CD4-positive, alpha-beta T cell treated with Interleukin-6 at 100 ng/mL for 8 hours (primary cell): ENCODE measurements around the gene CUL4A.
A peak's percentile ranks its signal among the peaks of the same experiment; 100 is the strongest.

Experiments
- DNase-seq: peaks from one replicate; pipeline ENCODE4 v3.0.0-alpha.2; 2020; ENCODE audit warnings: mixed read lengths, low spot score

Gene CUL4A

DNA sequence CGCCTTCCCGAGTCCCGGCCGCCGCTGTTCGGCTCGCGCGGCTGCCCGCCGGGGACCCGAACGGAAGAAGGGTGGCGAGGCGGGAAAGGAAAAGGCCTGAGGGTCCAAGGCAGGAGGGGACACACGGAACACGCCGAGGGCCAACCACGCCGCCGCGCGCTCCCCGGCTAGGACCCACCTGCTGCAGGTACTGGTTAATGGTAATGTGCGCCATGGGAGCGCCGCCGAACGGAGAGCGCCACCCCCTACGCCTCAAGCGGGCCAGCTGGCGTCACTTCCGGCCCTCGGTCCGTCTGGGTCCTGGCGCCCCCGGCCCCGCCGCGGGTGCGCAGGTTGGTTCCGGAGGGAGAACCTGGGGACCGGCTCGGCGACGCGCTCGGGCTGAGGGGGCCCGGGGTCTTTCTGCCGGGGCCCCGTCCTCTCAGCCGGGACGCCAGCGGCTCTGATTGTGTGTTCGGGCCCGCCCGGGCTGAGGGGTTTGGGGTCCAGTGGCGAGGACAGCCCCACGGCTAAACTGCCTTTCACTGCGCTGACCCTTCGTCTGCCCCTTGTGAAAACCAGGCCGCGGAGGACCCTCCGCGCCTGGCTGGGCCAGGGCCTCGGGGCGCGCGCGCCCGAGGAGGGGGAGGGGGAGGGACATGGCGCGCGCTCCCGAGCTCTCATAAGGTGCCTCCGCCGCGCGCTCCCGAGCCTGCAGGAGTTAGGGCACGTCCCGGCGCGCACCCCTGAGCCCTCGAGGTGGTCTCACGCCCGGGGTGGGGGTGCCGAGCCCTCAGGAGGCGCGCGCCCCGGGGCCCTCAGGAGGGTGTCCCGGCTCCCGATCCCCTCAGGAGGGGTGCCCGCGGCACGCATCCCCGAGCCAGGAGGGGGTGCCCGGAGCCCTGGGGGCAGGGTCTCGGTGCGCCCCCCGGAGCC is 735 bp upstream of the CUL4A start, which contains the start of gene PCID2:
Gene PCID2 (minus strand): TSS at position 249 of the 915 bp plus-strand sequence. CDS start 35 bp downstream, at position 214.
- peak; percentile 86 for DNase-seq

GRCh38 chr13:113209759-113210421 is 477 bp downstream of the CUL4A start:
- peak; percentile 69 for DNase-seq

DNA sequence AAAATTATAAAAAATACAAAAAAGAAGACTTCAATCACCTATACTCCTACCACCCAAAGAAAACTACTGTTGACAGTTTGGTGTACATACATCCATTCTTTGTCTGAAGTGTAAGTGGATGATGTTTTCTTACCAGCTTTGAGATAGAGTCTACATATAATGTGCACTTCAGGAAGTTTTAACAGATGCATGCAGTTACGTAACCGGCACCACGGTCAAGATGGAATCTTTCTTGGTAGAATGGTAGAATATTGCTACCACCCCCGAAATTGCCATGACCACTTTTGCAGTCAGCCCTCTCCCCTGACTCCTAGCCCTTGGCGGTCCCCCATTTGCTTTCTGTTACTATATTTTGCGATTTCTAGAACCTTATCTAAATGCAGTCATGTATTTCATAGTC is 1.4 kb downstream of the CUL4A start:
- DNase-seq = no peak

DNA sequence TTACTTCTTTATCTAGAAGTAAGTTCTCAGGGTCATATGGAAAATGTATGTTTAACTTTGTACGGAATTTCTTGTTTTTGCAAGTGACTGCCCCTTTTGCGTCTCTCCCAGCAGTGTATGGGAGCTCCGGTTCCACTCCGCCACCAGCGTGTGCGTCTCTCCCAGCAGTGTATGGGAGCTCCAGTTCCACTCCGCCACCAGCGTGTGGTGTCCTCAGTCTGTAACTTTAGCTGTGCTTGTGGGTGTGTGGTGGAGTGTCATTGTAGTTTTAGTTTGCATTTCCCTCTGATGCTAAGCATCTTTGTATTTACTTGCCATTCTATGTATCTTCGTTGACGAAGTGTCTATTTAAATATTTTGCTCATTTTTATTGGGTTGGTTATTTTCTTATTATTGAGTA is 2.4 kb downstream of the CUL4A start:
- no peak for DNase-seq

DNA sequence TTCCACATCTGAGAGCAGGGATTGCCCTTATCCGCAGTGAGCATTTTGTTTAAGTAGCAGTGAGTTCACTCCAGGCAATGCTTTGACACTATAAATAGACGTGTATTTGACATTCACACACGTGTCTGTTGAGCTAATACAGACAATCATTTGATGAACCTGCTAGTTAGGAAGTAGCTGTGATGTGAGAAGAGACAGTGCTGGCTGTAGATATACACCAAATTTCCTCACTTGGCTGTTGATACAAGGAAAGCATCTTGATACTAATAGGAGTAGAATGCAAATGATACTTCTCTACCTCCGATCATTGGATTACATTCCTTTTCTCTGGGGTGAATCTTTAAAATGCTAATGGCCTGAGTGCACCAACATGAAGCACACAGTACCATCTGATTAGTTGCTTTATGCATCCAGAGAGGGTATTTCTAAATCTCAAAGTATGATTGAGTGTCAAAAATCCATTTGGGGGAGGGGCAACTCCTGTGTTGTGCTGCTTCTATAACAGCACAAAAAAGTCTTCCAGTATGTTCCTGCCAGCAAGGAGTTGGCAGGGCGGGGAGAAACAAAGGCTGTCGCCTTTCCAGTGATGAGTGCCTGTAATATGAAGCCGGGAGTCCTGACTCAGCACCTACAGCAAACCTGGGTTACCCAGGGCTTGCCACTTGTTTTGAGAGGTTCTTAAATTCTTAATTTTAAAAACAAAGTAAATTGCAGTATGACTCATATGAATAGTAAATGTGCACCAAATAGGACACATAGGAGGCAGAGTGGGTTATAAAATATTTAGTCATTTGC is 7.0 kb downstream of the CUL4A start:
- no peak for DNase-seq

- no peak for DNase-seq
Measured at GRCh38 chr13:113218586-113218985, 9.2 kb downstream of the CUL4A start.

GRCh38 chr13:113219256-113219940 is 10.0 kb downstream of the CUL4A start:
- DNase-seq = no peak

- DNase-seq = no peak
Measured at GRCh38 chr13:113220141-113220598, 10.8 kb downstream of the CUL4A start.

GRCh38 chr13:113220877-113221276 is 11.5 kb downstream of the CUL4A start:
- DNase-seq = no peak

DNA sequence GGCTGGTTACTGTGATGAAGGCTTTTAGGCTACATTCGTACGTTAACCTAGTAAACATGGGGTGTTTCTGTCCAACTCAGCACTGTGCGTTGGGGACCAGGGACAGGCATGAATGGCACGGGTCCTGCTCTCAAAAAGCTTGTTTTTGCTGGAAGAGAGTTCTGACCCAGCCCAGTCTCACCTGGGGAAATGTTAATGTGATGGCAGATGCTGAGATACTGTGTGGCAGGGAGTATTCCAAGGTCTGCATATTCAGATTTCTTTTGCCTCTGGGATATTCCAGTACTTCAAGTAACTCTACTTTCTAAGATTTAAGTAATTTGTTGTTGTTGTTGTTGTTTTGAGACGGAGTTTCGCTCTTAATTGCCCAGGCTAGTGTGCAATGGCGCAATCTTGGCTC is 13.7 kb downstream of the CUL4A start:
- no peak for DNase-seq

DNA sequence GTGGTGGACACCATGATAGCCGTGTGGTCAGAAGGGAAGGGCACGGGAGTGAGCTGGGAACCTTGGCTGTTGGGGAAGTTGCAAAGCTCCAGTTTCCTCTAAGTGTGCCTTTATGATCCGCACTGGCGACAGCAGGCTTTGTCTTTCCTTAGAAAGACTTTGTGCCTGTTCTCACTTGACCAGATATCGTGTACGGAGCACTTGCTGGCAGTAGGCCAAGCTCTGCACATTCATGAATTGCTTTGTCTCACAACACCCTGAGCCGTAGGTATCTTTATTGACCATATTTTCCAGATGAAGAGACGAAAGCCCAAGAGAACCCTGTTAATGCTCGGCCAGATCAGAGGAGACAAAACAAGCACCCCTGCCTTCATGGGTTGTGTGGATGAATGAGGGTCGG is 15.1 kb downstream of the CUL4A start:
- DNase-seq = no peak

- no peak for DNase-seq
Measured at GRCh38 chr13:113225515-113225914, 16.1 kb downstream of the CUL4A start.

DNA sequence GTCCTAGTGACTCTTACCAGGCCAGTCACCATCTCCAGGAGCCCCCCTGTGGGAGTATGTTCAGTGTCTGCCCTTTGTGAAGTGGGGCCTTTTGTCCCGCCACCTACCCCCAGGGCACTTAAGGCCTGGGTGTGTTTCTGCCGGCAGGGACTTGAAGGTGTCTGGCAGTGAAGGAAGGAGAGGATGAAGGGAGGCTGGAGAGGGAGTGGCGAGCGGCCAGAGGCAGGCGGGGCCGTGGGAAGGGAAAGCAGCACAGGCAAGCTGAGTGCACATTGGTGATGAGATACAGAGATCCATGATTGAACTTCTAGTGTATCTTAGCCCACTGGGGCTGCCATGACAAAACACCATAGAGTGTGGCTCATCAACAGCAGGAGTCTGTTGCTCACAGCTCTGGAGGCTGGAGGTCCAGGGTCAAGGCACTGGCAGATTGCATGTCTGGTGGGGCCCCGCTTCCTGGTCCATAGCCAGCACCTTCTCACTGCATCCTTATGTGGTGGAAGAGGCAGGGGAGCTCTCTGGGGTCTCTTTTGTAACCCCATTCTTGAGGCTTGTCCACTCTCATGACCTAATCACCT is 17.5 kb downstream of the CUL4A start:
- no peak for DNase-seq

DNA sequence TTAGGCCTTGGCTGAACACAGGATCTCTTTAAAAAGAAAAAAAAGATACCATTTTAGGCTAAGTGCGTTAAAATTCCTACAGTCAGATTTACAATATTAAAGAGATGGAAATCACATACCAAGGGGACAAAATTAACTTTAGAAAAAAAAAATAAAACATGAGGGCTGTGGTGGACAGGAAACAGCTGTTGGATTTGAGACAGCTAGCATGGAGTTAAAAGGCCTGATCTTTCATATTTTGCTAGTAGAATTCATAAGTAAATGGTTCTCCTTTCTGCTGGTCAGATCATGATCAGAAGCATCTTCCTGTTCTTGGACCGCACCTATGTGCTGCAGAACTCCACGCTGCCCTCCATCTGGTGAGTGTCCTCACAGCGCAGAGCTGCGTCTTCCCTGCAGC is 19.7 kb downstream of the CUL4A start:
- DNase-seq = no peak

GRCh38 chr13:113229791-113230190 is 20.4 kb downstream of the CUL4A start:
- DNase-seq = no peak

GRCh38 chr13:113231306-113232207 is 22.1 kb downstream of the CUL4A start:
- no peak for DNase-seq

DNA sequence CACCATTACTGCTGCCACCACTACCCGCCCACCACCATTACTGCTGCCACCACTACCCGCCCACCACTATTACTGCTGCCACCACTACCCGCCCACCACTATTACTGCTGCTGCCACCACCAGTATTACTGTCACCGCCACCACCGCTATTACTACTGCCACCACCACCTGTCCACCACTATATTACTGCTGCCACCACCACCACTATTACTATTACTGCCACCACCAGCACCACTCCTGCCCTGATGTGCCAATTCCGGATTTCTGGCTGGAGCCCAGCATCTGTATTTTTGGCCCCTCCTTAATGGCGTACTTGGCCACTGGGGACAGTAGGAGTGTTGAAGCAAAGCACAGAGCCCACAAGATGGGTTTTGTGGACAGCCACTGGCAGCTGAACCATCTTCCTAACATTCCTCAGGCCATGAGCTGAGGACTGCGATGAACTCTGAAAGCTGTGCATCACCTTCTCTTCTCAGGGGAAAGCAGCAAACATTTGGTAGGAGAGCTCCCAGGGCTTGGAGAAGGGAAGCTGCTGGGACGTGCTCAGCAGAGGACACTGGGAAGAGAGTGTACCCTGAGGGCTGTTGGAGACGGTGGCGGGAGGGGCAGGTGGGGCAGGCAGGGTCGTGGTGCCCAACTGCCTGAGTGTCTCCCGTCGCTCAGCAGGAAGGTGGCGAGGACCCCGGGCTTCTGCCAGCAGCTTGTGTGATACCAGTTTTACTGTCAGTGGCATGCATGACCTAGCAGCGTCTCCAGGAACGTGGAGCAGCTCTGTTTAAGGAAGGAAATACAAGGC is 23.0 kb downstream of the CUL4A start:
- DNase-seq = no peak

- DNase-seq = no peak
Measured at GRCh38 chr13:113233101-113233500, 23.7 kb downstream of the CUL4A start.

DNA sequence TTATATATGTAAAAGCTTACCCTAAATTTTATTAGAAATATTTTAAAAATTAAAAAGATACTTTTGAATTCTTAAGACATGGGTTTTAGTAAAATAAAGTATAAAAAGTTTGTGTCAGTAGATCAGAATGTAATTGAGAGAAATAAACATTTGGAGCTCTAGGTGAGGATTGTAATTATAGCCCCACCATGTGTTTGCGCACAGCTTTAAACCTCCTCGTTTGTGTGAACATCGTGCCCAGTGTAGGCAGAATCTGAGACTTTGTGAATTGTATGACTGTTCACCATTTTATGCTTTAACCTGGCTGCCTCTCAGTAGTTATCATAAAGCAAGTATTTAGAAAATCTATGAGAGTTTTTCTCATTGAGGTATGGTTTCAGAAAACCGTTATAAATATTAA is 29.1 kb downstream of the CUL4A start:
- no peak for DNase-seq

DNA sequence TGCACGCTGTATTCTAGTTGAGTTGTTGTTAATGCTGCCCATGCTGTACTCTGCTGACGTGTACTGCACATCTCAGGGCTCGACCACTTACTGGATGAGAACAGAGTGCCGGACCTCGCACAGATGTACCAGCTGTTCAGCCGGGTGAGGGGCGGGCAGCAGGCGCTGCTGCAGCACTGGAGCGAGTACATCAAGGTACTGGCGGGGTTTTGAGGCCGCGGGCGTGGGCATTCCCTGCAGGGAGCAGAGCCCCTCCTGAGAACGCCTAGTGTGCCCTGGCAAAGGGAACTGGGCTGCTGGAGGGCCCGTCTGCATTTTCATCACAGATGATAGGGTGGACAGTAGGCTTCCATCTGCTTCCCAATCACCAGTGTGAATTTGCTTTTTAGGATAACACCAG is 29.9 kb downstream of the CUL4A start:
- DNase-seq = no peak
